SW480 (cell line): ENCODE measurements around the gene CDV3.
"Not testable (repeated sequence)": the region's sequence is repeated elsewhere in the genome, so short reads cannot be mapped to it uniquely, and the experiment has no call there.

Experiments used
- DNase-seq: peaks from one replicate; pipeline ENCODE4 v3.0.0-alpha.2; 2016; ENCODE audit warnings: low spot score

Gene CDV3, protein sequence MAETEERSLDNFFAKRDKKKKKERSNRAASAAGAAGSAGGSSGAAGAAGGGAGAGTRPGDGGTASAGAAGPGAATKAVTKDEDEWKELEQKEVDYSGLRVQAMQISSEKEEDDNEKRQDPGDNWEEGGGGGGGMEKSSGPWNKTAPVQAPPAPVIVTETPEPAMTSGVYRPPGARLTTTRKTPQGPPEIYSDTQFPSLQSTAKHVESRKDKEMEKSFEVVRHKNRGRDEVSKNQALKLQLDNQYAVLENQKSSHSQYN

DNA sequence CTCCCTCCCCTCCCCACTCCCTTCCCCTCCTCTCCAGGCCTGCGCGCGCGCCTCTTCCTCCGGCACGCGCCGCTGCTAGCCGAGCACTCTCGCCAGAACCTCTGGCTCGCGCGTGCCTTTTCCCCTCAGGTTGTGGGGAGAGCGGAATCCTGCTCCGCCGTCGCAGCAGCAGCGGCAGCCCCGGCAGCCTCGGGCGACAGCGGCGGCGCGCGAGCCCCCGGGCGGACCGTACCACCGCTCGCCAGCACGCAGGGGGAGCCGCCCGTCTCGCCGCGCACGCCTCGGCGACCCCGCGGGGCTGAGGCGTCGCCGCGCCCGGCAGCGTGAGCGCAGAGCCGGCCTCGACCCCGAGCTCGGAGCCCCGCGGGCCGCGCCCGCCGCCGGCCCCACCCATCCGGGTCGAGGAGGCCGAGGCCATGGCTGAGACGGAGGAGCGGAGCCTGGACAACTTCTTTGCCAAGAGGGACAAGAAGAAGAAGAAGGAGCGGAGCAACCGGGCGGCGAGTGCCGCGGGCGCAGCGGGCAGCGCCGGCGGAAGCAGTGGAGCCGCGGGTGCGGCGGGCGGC, at the start of gene CDV3:
Gene CDV3 (plus strand): TSS at position 58 of the 566 bp plus-strand sequence. CDS start 359 bp downstream, at position 417.
- no peak for DNase-seq

DNA sequence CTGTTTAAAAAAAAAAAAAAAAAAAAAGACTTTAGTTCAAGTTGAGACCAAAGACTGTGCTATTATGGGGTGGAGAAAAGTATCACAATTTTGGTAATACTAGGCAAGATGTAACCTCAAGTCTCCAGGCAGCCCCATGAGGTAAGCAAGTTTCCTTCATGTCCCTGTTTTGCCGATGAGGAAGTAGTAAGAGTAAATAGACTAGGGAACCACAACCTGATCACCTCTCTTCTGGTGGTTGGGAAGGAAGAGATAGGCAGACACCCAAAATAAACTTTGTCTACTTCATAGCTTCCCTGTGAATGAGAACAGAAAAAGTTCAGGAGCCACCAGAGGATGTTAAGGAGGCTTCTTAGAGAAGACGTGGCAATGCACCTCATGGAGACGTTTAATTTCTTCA, 49.7 kb upstream of the CDV3 start:
- not testable (repeated sequence) for DNase-seq

DNA sequence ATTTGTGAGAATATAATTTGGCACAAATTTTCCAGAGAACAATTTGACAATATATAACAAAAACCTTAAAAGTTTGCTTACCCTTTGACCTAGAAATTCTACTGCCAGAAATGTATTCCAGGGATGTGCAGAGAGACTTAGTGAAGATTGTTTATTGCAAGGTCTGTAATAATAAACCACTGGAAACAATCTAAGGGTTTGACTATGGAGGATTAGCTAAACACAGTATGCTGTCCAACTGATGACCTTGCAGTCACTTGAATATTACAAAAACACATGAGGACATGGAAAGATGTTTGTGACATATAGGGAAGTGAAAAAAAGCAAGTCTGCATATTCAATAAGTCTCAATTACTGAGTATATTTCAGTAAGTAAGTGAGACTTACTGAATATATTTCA, 48.1 kb upstream of the CDV3 start:
- DNase-seq, result no peak

DNA sequence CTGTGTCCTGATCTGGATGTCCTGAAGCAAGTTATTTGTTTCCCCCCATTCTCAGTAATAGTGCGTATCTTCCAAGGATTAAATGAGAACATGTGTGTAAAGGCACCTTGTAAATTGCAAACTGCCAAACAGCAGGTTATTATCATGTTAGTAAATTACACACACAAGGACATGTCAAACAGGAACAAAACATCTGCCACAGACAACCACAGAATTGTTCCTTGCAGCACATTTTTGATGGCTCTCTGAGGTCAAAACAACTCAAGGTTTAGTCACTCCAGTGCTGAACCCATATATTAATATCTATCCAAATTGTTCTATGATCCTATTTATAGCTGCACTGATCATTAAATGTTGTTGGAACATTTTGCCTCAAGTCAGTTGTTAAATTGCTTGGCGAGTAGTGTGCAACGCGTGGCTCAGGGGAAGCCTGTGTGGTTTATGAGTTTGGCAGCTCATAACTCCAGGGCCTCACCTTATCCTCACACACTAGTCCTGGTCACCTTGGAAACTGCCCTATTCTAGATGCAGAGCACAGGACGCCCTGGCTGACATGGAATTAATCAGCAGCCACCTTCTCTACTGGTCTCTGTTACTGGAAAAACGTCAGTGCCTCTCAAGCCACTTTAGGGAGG, 46.3 kb upstream of the CDV3 start:
- DNase-seq, result no peak

DNA sequence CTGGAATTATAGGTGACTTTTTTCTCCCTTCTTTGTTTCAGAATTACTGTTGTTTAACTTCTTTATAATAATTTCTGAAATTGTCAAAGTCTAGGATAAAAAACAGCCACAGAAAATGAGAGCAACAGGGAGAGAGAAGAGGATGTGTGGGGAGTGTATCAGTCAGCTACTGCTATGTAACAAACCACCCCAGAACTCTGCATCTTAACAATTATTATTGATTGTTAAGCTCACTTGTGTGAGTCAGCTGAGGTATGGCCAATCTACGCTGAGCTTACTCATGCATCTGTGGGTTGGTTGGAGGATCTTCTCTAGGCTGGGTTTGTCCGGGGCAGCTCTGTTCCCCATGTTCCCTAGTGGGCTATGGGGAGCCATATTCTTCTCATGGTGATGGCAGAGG, 43.7 kb upstream of the CDV3 start:
- no peak for DNase-seq

DNA sequence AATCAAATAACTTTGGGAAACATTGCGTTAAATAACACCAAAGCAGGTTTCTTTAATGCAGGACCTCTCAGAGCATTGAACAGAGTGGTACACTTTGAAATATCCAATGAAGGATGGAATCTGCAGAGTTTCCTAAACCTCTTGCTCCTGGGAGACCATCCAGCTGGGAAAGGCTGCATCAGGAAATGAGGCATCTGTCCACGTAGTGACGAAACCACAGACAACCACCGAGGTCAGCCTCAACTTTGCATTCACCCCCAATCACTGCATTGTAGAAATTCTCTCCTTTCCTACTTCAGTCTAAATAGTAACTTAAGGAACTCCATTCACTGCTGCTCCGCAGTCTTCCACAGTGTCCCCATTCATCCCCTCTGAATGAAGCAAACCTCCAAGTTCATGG, 41.5 kb upstream of the CDV3 start:
- no peak for DNase-seq

DNA sequence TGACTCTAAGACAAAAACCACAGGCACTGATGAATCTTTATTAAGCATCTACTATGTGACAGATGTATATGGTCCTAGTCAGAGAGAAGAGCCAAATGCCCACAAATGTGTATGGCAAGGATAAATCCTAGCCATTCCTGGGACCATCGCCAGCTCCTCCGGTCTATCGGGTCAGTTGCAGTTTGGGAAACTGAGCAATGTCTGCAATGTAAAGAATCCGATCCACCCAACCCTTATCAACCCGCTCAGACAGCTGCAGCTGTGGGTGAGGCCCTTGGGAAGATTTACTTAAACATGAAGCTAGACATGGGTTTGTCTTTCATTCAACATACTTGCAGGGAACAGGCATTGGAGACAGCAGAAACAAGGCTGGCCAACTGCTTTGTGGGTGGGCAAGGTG, 40.5 kb upstream of the CDV3 start:
- DNase-seq, result no peak

DNA sequence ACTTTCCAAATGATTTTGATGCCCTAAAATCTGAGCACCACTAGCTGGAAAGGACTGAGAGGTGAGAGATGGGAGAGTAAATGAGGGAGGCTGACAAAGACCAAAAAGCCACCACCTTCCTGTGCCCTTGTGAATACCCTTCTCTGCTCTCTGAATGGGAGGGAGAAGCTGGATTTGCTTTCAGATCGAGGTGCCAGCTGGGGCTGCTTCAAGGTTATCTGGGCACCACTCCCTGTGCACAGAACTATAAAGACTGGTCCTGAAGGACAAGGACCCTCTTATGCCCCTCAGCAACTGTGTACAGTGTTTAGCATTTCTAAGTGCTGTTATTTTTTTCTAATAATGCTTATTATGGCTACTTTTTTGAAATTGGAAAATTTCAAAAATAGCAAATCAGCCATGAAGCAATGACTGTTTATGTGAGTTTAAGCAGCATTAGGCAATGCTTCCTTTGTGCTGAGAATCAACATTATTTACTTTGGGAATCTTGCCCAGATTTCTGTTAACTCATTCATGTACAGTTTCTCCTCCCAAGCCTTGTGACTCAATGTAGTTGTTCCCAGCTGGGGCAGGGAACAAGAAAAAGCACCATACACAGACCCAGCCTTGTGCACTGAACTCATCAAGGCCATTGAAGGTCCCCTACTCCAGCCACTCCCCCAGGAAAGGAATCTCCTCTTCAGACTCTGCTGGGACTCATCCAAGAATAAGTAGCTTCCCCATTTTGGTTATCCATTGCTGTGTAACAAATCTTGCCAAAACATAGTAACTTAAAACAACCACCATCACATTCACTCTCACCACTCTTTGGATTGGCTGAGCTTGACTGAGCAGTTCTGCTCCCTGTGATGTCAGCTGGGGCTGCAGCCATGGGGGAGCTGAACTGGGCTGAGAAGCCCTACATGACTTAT, 37.3 kb upstream of the CDV3 start:
- DNase-seq, result no peak

DNA sequence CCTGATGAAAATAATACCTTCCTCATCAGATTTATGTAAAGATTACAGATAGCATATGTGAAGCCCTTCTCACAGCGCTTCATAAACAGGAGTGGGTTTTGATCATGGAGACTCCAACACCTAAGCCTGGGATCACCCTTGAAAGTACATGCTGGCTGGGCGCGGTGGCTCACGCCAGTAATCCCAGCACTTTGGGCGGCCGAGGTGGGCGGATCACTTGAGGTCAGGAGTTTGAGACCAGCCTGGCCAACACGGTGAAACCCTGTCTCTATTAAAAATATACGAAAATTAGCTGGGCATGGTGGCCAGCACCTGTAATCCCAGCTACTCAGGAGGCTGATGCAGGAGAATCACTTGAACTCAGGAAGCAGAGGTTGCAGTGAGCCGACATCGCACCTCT, 36.4 kb upstream of the CDV3 start:
- DNase-seq, result not testable (repeated sequence)

DNA sequence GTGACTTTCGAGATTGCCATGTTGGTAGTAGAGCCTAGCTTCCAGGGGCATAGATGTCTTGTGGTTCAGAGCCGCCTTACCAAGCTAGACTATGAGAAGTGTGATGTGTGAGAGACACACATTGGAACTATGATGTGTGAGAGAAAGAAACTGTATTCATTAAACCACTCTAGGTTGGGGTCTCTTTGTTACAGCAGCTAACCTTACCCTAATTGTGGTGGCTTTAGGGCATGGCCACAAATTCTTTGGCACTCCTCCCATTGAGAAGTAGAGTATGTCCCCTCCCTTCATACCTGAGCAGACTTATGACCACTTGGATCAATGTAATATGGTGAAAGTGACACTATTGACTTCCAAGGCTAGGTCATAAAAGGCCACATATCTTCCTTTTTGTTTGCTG, 35.3 kb upstream of the CDV3 start:
- no peak for DNase-seq

DNA sequence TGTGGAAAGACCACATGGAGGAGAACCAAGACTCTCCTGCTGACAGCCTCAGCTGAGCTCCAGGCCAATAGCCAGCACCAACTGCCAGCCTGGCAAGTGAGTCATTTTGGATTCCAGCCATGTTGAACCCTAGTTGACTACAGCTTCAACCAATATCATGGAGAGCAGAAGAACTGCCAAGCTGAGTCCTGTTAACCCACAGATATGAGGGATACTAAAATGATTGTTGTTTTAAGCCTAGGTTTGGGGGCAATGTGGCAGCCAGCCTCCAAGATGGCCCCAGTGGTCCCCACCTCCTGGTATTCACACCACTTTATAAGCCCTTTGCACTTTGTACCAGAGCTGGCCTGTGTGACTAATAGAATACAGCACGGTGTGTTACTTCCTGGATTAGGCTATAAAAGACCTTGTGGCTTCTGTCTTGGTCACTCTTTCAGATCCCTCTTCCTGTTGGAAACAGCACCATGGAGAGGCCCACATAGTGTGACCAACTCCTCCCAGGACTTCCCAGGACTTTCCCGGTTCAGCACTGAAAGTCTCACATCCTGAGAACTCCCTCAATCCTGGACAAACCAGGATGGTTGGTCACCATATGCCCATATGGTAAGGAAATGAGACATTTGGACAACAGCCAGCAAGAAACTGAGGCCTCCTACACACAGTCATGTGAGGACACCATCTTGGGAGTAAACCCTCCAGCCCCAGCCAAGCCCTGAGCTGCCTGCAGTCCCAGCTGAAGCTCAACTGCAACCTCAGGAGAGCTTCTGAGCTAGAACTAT, 32.4 kb upstream of the CDV3 start:
- DNase-seq, result peak; percentile 72

DNA sequence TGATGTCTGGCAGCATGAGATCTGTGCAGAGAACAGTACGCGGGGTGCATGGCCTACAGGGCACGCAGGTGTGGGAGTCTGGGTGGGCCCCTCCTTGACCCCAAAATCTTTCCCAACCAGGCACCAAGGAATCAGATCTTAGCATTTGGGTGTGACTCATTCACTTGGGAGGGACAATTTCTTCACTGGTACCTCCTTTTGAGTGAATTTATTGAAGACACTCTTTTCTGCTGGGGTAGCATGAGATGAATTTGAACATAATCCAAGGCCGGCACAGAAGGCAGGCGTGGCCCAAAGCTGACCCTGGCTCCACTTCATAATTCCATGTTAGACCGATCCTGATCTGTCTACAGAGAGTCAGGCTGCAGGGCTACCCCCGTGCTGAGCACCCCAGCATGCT, 30.6 kb upstream of the CDV3 start:
- no peak for DNase-seq

DNA sequence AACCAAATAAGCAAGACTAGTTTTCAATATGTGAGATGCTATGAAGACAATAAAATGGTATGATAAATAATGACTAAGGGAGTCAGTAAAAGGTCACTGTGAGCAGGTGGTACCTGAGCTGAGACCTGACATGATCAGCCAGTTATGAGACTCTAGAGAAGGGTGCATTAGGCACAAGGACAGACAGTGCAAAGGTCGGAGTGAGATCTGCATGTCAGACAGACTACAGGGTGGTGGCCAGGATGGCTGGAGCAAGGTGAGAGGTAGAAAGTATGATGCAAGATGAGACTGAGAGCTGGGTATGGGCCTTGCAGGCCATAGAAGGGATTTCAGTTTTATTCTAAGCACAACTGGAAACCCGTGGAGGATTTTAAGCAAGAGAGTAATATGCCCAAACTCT, 28.5 kb upstream of the CDV3 start:
- DNase-seq, result not testable (repeated sequence)

DNA sequence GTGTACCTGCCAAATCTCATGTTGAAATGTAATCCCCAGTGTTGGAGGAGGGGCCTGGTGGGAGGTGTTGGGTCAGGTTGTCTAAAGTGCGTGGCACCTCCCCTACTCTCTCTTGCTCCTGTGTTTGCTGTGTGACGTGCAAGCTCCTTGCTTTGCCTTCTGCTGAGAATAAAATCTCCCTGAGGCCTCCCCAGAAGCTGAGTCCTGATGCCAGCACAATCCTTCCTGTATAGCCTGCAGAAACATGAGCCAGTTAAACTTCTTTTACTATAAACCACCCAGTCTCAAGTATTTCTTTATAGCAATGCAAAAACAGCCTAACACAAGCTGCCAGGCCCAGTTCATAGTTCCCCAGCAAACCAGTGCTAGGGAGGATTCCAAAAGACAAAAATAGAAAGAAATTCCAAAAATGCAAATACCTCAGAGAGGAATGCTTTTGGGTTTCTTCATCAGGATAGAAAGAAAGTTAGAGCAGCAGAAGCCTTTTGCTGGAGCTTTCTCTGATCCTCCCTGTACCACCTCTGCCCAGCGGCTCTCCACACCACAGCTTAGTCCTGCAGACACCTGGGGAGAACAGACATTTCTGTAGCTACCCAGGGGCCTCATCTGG, 25.9 kb upstream of the CDV3 start:
- DNase-seq, result no peak

DNA sequence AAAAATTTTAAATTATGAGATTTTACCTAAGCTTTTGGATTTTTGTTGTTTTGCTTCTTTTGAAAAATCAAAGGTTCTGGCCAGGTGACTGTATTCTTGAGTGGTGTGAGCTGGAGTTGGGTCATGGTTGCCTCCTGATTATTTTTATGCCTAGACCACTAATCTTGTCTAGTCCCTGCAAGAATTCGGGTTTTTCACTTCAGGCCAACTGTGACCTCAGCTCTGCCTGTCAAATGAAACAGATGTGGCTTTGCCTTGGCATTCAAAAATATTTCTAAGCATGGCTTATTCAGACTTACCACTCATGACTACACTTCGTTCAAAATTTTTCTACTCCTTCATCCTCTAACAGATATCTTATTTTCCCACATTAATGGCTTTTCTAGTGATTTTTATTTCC, 25.4 kb upstream of the CDV3 start:
- no peak for DNase-seq

DNA sequence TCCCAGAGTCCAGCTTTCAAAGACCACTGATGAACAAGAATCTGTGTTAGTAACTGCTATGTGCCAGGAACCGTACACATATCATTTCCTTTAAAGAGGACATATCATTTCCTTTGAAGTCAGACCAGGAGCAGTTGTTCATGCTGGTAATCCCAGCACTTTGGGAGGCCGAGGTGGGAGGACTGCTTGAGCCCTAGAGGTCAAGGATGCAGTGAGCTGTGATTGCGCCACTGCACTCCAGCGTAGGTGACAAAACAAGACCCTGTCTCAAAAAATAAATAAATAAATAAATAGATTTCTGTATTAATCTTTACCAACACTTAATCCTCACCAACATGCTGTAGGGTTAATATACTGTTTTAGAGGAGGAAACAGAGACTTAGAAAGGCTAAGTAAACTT, 23.9 kb upstream of the CDV3 start:
- no peak for DNase-seq

DNA sequence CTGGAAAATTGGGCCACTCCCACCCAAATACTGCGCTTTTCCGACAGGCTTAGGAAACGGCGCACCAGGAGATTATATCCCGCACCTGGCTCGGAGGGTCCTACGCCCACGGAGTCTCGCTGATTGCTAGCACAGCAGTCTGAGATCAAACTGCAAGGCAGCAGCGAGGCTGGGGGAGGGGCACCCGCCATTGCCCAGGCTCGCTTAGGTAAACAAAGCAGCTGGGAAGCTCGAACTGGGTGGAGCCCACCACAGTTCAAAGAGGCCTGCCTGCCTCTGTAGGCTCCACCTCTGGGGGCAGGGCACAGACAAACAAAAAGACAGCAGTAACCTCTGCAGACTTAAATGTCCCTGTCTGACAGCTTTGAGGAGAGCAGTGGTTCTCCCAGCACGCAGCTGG, 21.9 kb upstream of the CDV3 start:
- DNase-seq, result not testable (repeated sequence)

DNA sequence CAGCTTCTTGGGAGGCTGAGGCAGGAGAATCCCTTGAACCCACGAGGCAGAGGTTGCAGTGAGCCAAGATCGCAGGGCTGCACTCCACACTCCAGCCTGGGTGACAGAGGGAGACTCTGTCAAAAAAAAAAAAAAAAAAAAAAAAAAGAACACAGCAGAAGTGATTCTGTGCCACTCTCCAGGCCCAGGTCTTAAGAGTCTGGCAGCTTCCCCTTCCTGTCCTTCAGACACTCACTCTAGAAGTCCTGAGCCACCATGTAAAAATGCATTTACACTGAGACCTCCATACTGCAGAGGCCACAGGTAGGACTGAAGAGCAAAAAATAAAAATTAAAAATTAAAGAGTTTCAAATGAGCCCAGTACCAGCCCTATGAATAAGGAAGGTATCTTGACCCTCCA, 11.8 kb upstream of the CDV3 start:
- DNase-seq, result no peak

DNA sequence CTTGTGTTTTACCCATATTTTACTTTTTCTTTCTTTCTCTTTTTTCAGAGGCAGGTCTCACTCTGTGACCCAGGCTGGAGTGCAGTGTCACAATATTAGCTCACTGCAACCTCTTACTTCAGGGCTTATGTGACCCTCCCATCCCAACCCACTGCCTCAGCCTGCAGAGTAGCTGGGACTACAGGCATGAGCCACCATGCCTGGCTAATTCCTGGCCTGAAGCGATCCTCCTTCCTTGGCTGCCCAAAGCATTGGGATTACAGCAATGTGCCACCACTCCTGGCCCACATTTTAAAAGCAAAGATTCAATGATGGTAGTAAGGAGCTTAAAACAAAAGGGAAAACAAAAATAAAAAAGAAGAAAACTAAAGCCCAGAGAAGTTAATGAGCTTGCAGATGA, 11.1 kb upstream of the CDV3 start:
- no peak for DNase-seq

DNA sequence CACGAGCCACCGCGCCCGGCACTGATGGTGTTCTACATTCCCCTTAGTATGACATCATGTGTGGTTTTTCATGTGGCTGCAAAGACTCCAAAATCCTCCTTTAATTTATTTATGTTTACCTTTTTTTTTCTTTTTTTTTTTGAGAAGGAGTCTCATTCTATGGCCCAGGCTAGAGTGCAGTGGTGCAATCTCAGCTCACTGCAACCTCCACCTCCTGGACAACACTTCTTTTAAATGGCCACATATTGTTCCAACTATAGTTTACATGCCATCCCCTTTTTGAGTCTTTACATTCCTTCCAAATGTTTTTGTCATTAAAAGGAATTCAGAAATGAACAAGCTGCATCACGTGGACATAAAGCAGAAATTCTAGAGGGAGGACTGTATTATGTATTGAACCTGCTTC, 10.3 kb upstream of the CDV3 start:
- DNase-seq, result no peak

DNA sequence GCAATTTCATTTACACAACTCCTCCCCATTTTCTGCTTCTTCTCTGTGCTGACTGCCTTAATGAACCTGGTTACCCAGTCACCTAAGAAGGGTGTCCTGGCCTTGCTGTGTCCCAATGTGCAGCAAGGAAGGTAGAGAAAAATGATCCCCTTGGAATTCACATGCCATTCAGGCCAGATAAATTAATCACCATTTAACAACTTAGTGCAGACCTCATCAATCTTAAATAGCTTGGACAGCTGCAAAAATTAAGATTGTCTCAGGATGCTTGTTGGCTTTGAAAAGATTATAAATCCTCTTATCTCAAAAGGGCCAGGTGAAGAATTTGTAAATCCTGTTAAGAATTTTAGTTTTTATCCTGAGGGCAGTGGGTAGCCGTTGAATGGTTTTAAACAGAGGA, 9.7 kb upstream of the CDV3 start:
- DNase-seq, result no peak
